NCI-H748 (cell line): ENCODE data around the gene SLC9A5.

ENCODE experiments used
- DNase-seq: peaks from one replicate; lab custom pipeline; 2025; ENCODE audit not compliant: unreplicated experiment; lab: John Stamatoyannopoulos, UW

Gene SLC9A5

GRCh38 chr16:67248401-67249177 lies at the start of gene SLC9A5:
Gene SLC9A5, plus strand, starts transcription at chr16:67248979. Its CDS starts 36 bp downstream, at chr16:67249015.
- DNase-seq, result peak; percentile 27

- DNase-seq, result peak; percentile 73
These were observed 49.6 kb upstream of the SLC9A5 start, which contains the start of gene ELMO3 for GRCh38 chr16:67199011-67199807. Gene ELMO3, plus strand, starts transcription at chr16:67199131. Its CDS starts 196 bp downstream, at chr16:67199327.

GRCh38 chr16:67199808-67200198 lies 49.0 kb upstream of the SLC9A5 start:
- peak; percentile 24 for DNase-seq

DNA sequence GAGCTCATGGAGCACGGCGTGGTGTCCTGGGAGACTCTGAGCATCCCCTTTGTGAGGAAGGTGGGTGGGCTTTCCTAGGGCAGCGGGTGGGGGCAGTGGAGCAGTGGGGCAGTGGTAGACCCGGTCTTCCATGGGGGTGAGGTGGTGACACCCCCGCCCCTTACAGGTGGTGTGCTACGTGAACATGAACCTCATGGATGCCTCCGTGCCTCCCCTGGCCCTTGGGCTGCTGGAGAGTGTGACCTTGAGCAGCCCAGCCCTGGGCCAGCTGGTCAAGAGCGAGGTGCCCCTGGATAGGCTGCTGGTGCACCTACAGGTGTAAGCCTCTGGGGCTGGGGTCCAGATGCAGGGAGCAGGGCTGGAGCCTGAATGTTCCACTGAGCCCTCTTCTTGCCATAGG lies 48.3 kb upstream of the SLC9A5 start:
- DNase-seq, result no peak

DNA sequence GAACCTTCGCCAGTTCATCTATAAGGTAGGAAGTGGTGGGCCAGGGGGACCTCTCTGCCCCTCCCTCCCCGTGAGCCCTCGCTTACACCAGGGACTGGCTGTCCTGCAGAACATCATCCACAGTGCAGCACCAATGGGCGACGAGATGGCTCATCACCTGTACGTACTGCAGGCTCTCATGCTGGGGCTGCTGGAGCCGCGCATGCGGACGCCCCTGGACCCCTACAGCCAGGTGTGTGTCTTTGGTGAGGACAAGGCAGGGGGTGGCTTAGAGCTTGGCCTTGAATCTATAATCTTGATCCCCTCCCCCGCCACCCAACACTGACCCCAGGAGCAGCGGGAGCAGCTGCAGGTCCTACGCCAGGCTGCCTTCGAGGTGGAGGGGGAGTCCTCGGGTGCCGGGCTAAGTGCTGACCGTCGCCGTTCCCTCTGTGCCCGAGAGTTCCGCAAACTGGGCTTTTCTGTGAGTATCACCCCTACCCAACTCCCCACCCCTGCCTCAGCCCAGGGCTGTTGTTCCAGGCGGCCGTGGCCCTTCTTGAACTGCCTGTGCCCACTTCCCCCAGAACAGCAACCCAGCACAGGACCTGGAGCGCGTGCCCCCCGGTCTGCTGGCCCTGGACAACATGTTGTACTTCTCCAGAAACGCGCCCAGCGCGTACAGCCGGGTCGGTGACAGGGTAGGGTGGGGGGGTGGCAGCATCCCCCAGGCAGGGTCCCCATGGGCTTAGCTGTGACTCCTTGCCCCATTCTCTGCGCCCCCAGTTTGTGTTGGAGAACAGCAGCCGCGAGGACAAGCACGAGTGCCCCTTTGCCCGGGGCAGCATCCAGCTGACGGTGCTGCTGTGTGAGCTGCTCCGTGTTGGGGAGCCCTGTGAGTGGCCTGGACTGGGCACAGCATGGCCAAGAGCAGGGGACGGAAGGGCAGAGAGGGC lies 47.1 kb upstream of the SLC9A5 start:
- DNase-seq, result no peak

- DNase-seq, result no peak
These were observed 46.4 kb upstream of the SLC9A5 start for GRCh38 chr16:67202426-67202825.

DNA sequence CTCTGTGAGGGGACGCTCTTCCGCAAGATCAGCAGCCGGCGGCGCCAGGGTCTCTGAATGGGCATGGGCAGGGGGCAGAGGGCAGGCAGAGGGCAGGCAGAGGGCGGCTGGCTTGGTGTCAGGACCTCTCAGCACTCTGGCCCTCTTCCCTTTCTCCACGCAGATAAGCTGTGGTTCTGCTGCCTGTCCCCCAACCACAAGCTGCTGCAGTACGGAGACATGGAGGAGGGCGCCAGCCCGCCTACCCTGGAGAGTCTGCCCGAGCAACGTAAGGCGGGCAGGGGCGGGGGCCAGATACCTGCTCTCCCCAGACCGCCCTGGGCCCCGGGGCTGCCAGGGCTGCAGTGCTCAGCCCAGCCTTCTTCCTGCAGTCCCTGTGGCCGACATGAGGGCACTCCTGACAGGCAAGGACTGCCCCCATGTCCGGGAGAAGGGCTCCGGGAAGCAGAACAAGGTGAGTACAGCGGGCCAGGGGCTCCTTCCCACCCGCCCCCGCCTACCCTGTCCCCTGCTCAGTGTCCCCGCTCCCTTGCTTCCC lies 45.8 kb upstream of the SLC9A5 start:
- DNase-seq, result no peak

GRCh38 chr16:67204076-67204475 lies 44.7 kb upstream of the SLC9A5 start:
- no peak for DNase-seq

GRCh38 chr16:67206129-67206837 lies 42.5 kb upstream of the SLC9A5 start:
- no peak for DNase-seq

DNA sequence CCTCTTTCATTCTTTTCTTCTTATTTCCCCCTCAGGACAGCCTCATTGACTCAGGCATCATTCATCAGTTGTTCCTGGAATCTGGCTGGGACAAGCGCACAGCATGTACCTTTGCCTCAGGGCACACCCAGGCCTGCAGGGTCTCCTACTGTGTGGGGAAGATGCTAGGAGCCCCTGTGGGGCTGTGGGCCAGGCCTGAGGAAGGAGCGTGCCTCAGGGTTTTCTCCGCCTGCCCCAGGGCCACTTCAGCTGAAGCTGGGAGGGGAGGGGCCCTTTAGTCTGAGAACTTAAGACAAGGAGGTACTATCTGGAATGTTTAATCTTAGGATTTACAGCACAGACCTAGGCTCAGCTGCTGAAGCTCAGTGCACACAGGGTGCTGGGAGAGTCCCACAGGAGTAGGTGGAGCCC lies 41.9 kb upstream of the SLC9A5 start:
- no peak for DNase-seq

DNA sequence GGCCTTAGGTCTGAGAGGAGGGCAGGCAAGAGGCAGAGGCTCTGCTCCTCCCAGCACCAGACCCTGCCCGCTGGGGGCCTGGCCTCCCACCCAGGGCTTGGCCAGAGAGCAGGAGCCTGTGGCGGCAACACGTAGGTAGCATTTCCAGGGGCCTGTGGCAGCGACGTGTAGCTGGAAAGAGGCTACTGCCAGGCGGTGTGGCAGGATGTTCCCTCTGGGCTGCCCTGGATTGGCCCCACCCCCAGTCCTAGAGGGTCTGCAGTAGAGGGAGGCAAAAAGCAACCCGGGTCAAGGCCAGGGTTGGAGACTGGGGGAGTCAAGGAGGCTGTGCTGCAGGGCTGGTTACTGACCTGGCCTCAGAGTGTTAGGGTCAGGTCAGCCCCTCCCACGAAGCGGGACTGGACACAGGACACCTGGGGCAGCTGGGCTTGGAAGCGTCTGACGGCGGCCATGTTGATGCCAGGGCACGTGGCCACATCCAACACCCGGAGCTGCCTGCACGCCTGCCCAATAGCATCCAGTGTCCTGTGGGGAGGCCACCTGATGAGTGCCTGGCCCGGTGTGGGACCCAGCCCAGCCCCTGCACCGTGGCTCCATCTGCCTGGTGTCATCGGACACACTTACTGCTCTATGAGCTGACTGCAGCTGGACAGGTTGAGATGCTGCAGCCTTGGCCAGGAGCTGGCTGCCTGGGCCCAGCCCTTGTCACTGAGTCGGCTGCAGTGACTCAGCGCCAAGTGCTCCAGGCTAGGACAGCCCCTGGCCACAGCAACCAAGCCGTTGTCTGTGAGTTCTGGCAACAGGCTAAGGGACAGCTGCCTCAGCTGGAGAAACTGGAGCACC lies 41.3 kb upstream of the SLC9A5 start:
- no peak for DNase-seq

DNA sequence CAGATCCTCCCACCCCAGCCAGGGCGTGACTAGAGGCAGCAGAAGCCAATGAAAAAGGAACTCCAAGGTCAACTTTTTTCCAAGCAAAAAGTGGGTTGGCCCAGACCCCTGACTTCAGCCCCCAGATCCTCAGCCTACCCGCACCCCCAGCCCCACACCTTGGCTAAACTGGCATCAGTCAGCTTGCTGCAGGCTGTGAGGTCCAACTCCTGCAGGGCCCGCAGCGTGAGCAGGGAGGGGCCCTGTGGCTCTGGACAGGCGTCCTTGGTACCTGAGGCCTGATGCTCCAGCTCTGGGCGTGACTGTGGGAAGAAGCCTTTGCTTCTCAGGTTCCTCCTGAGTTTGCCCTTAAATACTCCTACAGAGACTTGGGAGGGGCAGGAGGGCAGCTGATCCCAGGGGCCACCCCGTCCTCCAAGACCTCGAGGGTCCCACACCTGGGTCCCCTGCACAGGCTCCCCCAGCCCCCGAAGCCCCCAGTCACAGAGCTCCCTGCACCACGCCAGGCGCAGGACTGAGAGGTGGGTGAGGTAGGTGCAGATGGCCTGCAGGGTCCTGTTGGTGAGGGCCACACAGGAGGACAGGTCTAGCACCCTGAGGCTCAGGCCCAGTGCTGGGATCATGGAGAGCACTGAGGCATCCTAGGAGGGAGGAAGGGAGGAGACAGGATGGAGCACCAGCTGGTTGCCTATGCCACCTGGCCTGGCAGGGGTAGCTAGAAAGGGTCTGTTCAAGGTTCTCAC lies 40.5 kb upstream of the SLC9A5 start:
- no peak for DNase-seq

DNA sequence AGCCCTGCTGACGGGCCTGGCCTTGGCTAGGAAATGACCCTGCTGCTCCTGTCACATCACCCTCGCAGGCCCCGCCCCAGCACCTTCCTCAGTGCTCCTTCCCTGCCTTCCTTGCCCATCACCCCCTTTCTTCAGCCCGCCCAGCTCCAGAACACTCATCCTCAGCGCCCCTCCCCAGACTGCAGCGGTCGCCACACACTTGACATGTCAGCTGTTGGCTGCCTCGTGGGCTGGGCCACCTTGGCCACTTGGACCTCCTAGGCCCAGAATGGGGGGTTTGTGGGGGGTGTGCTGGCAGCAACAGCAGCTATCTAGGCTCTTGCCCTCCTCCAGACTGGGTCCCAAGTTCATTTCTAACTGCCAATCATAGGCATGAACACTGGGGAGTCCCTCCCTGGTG lies 39.2 kb upstream of the SLC9A5 start:
- no peak for DNase-seq

DNA sequence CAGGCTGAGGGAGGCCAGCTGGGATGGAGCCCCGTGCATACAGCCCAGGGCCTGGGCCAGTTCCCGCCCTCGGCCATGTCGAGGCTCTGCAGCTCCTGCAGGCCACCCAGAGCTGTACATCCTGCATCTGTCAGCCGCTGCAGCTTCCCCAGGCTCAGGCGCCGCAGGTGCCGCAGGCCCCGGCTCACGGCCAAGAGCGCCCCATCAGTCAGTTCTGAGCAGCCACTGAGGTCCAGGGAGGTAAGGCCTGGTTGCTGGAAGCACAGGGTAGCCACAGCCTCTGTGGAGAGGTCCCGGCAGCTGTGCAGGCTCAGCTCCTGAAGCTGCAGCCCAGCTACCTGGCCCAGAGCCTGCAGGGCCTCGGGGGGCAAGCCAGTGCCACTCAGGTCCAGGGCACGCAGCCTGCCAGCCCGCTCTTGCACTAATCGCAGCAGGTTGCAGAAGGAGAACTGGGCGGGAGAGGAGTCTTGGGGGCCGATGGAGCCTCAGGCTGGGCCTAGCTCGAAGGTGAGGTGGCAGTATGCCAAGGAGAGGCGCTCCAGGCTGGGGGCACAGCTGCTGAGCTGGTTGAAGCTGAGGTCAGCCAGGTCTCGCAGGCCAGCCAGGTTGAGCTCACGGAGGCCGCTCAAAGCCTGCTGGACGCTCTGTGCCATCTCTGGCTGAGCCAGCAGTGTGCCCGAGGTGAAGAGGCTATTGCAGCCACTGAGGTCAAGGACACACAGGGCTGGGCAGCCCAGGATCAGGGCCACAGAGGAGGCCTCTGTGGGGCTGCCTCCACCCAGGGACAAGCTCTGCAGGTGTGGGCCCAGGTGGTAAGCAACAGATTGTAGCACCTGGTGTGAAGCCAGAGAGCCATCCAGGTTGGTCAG lies 38.5 kb upstream of the SLC9A5 start:
- DNase-seq, result no peak

DNA sequence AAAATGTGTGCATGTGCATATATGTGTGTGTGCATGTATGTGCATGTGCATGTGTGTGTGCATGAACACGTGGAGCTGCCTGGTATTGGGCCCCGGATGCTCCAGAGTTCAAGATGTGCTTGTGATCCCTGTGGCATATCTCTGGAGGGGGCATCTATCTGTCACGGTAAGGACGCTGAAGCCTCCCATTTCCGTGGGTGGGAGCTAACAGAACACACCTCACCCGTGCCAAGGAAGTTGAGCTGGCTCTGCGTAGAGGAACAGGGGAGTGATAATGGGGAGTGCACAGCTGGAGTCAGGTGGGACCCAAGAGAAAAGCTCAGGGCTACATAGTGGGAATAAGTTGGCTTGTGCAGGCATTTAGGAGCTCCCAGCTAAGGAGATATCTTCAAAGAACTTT lies 37.1 kb upstream of the SLC9A5 start:
- DNase-seq, result no peak

GRCh38 chr16:67212766-67213165 lies 36.0 kb upstream of the SLC9A5 start:
- DNase-seq, result no peak

- no peak for DNase-seq
These were observed 35.4 kb upstream of the SLC9A5 start for GRCh38 chr16:67213197-67214019.
